OCI-LY1 (cell line): Measurements from ENCODE around the gene AGXT2.

Source experiments
- H2AFZ ChIP-seq: fragments of 200-600 bp; sonication (generic), shearing (Covaris generic); 2 replicates; pipeline ENCODE4 v1.6.0; 2014; ENCODE audit warnings: antibody characterized with exemption, mild to moderate bottlenecking, low read length
- H3F3A ChIP-seq: fragments of 200-600 bp; sonication (generic), shearing (Covaris generic); 2 replicates; pipeline ENCODE4 v1.6.0; 2014; ENCODE audit warnings: mild to moderate bottlenecking, antibody characterized with exemption, low read length, moderate library complexity; ENCODE audit not compliant: insufficient read depth
- H3K27ac ChIP-seq: fragments of 200-600 bp; sonication (generic); 2 replicates; pipeline ENCODE4 v1.5.1; 2014; ENCODE audit warnings: low read length, mixed run types, mild to moderate bottlenecking, low read depth; ENCODE audit not compliant: poor library complexity, severe bottlenecking
- H3K27me3 ChIP-seq: fragments of 200-600 bp; sonication (generic); 2 replicates; pipeline ENCODE4 v1.6.0; 2014; ENCODE audit warnings: antibody characterized with exemption, mild to moderate bottlenecking, low read length, moderate library complexity; ENCODE audit not compliant: insufficient read depth
- H3K36me3 ChIP-seq: fragments of 200-600 bp; sonication (generic); 2 replicates; pipeline ENCODE4 v1.6.1; 2014; ENCODE audit warnings: mild to moderate bottlenecking, antibody characterized with exemption, low read length, moderate library complexity, mixed read lengths; ENCODE audit not compliant: insufficient read depth
- H3K4me1 ChIP-seq: fragments of 200-600 bp; sonication (generic); 2 replicates; pipeline ENCODE4 v1.5.1; 2014; ENCODE audit warnings: mild to moderate bottlenecking, low read length, moderate library complexity; ENCODE audit not compliant: insufficient read depth, severe bottlenecking
- H3K4me2 ChIP-seq: fragments of 200-600 bp; sonication (generic), shearing (Covaris generic); 2 replicates; pipeline ENCODE4 v1.6.1; 2014; ENCODE audit warnings: low read length
- H3K4me3 ChIP-seq: fragments of 200-600 bp; sonication (generic); 2 replicates; pipeline ENCODE4 v1.5.1; 2014; ENCODE audit warnings: low read length, low read depth, mild to moderate bottlenecking, mixed read lengths; ENCODE audit not compliant: poor library complexity, severe bottlenecking
- H3K79me2 ChIP-seq: fragments of 200-600 bp; shearing (Covaris generic); 2 replicates; pipeline ENCODE4 v1.6.1; 2016; ENCODE audit warnings: mixed run types, low read length, mixed read lengths; ENCODE audit not compliant: insufficient read depth
- H3K9ac ChIP-seq: fragments of 200-600 bp; sonication (generic), shearing (Covaris generic); 2 replicates; pipeline ENCODE4 v1.6.1; 2014; ENCODE audit warnings: mild to moderate bottlenecking, low read length, mixed read lengths
- H3K9me2 ChIP-seq: fragments of 200-600 bp; sonication (generic), shearing (Covaris generic); 2 replicates; pipeline ENCODE4 v1.6.1; 2014; ENCODE audit warnings: low read depth, mild to moderate bottlenecking, low read length, mixed read lengths
- H3K9me3 ChIP-seq: fragments of 200-600 bp; shearing (Covaris generic); 2 replicates; pipeline ENCODE4 v1.6.1; 2014; ENCODE audit warnings: low read length, mixed read lengths
- H4K20me1 ChIP-seq: fragments of 200-600 bp; sonication (generic), shearing (Covaris generic); 2 replicates; pipeline ENCODE4 v1.6.0; 2016; ENCODE audit warnings: mild to moderate bottlenecking, low read length; ENCODE audit not compliant: insufficient read depth
- CTCF ChIP-seq: fragments of 200-600 bp; sonication (generic), shearing (Covaris generic); IDR thresholded peaks from 2 replicates; pipeline ENCODE4 v1.5.1; 2017; ENCODE audit warnings: mild to moderate bottlenecking, antibody characterized with exemption, low read length, moderate library complexity, mixed read lengths
- EZH2 ChIP-seq: fragments of 200-600 bp; sonication (generic), shearing (Covaris generic); IDR thresholded peaks from 2 replicates; pipeline ENCODE4 v1.8.0; 2017; ENCODE audit warnings: borderline replicate concordance, mixed run types, mild to moderate bottlenecking, antibody characterized with exemption, low read length, moderate library complexity, mixed read lengths

The AGXT2 gene

GRCh38 chr5:35044649-35045048 is 3.1 kb downstream of the AGXT2 start:
- Histone ChIP-seq H3K9ac (no peak overlapping the region), H3K79me2 (no peaks in the 10 kb centered on the region), H3K27me3 (no peaks in the 10 kb centered on the region; the same call in 1 of the 2 replicates), H2AFZ (no peak overlapping the region), H3K4me3 (no peak overlapping the region), H3K9me2 (no peaks in the 10 kb centered on the region), H3K9me3 (no peaks in the 10 kb centered on the region), H3K27ac (no peak overlapping the region), H3K4me1 (no peaks in the 10 kb centered on the region), H3K4me2 (no peak overlapping the region), H4K20me1 (no peaks in the 10 kb centered on the region), H3F3A (no peaks in the 10 kb centered on the region), H3K36me3 (no peaks in the 10 kb centered on the region)
- no peak for TF ChIP-seq CTCF
- no peak for TF ChIP-seq EZH2

- H3K4me3 ChIP-seq = no peak overlapping the region
- H3K9ac ChIP-seq = no peak overlapping the region
- no peak overlapping the region for H3K4me2 ChIP-seq
- H3K27ac ChIP-seq = no peak overlapping the region
- H4K20me1 ChIP-seq = no peaks in the 10 kb centered on the region
- TF ChIP-seq CTCF (no peak), EZH2 (no peak)
- no peaks in the 10 kb centered on the region for H3K4me1 ChIP-seq
- H3K79me2 ChIP-seq = no peaks in the 10 kb centered on the region
- no peaks in the 10 kb centered on the region for H3F3A ChIP-seq
- H2AFZ ChIP-seq = no peak overlapping the region
- no peaks in the 10 kb centered on the region for H3K36me3 ChIP-seq
- H3K9me2 ChIP-seq = no peaks in the 10 kb centered on the region
- no peaks in the 10 kb centered on the region for H3K9me3 ChIP-seq
- H3K27me3 ChIP-seq = no peaks in the 10 kb centered on the region; the same call in 1 of the 2 replicates
Measured at GRCh38 chr5:35042781-35043180, 5.0 kb downstream of the AGXT2 start.

GRCh38 chr5:35041261-35041660 is 6.5 kb downstream of the AGXT2 start:
- no peak overlapping the region for H3K27ac ChIP-seq
- H3K36me3 ChIP-seq = no peaks in the 10 kb centered on the region
- H3K9ac ChIP-seq = no peak overlapping the region
- no peak for TF ChIP-seq CTCF
- TF ChIP-seq EZH2 = no peak
- no peaks in the 10 kb centered on the region for H3K4me1 ChIP-seq
- no peak overlapping the region for H2AFZ ChIP-seq
- no peaks in the 10 kb centered on the region for H4K20me1 ChIP-seq
- H3K9me3 ChIP-seq = no peaks in the 10 kb centered on the region
- H3K79me2 ChIP-seq = no peaks in the 10 kb centered on the region
- no peaks in the 10 kb centered on the region for H3K9me2 ChIP-seq
- H3K4me3 ChIP-seq = no peak overlapping the region
- no peaks in the 10 kb centered on the region; the same call in 1 of the 2 replicates for H3K27me3 ChIP-seq
- H3F3A ChIP-seq = no peaks in the 10 kb centered on the region
- no peak overlapping the region for H3K4me2 ChIP-seq
